ENCODE data around the gene ELL.
"Not testable (repeated sequence)": the region's sequence is repeated elsewhere in the genome, so short reads cannot be mapped to it uniquely, and the experiment has no call there.

The ELL gene

DNA sequence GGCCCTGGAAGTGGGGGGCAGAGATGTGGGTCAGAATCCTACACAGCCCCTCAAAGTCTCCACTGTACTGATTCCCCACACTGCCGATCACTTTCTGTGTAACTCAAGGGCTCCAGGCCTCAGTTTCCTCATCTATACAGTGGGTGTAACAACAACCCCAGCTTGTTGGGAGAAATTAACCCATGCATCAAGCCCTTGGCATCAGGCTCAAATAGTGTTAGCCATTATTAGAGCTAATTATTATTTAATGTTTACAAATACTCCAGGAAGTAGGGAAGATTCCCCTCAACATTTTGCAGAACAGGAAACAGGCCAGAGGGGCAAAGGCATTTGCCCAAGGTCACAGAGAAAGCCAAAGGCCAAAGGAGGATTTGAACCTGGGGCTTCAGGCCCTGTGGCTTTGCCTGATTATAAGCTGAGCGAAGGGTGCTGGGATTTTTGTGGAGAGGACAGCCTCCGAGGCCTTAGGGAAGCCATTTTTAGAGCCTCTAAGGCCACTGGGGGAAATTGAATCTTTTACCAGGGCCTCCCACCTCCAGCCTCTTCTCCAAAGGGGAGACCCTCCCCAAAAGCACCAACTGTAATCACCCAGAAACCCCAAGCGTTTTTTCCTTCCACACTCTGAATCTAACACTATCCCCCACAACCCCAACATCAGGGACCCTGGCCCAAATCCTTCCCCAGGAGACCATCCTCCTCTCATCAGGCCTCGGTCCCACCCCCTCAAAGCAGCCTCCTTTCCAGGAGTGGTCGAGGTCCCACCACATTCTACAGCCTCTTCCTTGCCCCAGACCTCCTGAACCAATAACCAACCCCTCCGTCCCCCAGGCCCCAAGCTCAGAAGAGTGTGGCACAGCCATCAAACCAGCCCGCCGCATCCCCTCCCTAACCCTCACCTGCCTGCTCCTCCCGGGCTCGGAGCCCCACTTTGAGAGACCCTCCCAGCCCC is 20.4 kb upstream of the ELL start:
- Histone ChIP-seq H3K4me3 (ENCODE audit: low read depth, low read length) (peak overlapping the region; percentile 80), H3K27ac (no peak overlapping the region), H3K36me3 (replicated peaks) (peaks cover 30% of the 10 kb centered on the region), H3K27me3 (replicated peaks) (no peaks in the 10 kb centered on the region)
- DNase-seq, result no peak
- TF ChIP-seq, protein P1, sequence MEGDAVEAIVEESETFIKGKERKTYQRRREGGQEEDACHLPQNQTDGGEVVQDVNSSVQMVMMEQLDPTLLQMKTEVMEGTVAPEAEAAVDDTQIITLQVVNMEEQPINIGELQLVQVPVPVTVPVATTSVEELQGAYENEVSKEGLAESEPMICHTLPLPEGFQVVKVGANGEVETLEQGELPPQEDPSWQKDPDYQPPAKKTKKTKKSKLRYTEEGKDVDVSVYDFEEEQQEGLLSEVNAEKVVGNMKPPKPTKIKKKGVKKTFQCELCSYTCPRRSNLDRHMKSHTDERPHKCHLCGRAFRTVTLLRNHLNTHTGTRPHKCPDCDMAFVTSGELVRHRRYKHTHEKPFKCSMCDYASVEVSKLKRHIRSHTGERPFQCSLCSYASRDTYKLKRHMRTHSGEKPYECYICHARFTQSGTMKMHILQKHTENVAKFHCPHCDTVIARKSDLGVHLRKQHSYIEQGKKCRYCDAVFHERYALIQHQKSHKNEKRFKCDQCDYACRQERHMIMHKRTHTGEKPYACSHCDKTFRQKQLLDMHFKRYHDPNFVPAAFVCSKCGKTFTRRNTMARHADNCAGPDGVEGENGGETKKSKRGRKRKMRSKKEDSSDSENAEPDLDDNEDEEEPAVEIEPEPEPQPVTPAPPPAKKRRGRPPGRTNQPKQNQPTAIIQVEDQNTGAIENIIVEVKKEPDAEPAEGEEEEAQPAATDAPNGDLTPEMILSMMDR (IDR thresholded peaks at IDR 0.05; ENCODE audit: low read depth, low read length, missing control alignments), result no peak
- in situ Hi-C loops (cut with HindIII; ENCODE audit: low pct_ligation_motif_present, low sequenced_read_pairs), result no loop called here

DNA sequence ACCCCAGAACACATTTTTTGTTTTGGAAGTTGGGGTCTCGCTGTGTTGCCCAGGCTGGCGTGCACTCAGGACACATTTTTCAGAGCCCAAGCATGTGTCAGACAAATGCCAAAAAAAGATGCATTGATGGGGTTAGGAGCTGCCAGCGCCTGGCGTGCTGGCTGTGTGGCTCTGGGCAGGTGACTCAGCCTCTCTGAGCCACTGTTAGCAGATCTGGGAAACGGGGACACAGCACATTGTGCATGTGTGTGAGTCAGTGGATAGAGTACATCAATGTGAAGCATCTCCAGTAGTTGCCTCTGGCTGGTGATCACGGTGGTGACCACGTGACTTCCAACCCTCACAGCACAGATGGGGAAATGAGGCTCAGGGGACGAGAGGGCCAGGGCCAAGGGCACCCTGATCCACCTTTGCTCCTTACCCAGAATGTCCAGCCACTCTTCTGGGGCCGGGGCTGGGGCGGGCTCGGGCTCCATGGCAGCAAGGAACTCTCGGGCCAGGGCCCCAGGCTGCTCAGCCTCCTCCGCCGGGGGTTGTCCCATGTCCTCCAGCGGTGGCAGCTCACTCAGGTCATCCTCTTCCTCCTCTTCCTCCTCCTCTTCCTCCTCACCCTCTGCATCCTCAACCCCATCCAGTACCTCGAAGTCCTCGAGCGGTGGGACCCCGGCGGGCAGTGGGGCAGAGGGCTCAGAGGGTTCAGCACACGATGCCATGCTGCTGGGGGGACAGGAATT is 19.6 kb upstream of the ELL start:
- Histone ChIP-seq H3K36me3 (replicated peaks) (peaks cover 37% of the 10 kb centered on the region), H3K27me3 (replicated peaks) (no peaks in the 10 kb centered on the region), H3K4me3 (ENCODE audit: low read depth, low read length) (no peak overlapping the region), H3K27ac (no peak overlapping the region)
- in situ Hi-C loops (cut with HindIII; ENCODE audit: low pct_ligation_motif_present, low sequenced_read_pairs), result no loop called here
- DNase-seq, result no peak
- TF ChIP-seq, protein P1 (IDR thresholded peaks at IDR 0.05; ENCODE audit: low read depth, low read length, missing control alignments), result no peak

DNA sequence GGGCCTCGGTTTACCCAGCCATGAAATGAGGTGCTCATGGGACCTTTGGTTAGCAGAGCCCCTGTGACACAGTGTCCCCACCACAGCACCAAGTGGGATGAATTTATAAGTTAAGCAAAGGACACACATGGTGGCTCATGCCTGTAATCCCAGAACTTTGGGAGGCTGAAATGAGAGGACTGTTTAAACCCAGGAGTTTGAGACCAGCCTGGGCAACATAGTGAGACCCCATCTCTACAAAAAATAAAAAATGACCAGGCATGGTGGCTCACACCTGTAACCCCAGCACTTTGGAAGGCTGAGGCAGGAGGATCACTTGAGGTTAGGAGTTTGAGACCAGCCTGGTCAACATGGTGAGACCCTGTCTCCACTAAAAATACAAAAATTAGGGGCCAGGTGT is 18.3 kb upstream of the ELL start:
- peaks cover 43% of the 10 kb centered on the region for H3K36me3 ChIP-seq (replicated peaks)
- H3K4me3 ChIP-seq (ENCODE audit: low read depth, low read length); H3K27ac ChIP-seq; in situ Hi-C loops (cut with HindIII; ENCODE audit: low pct_ligation_motif_present, low sequenced_read_pairs); DNase-seq; H3K27me3 ChIP-seq (replicated peaks): not testable (repeated sequence)

DNA sequence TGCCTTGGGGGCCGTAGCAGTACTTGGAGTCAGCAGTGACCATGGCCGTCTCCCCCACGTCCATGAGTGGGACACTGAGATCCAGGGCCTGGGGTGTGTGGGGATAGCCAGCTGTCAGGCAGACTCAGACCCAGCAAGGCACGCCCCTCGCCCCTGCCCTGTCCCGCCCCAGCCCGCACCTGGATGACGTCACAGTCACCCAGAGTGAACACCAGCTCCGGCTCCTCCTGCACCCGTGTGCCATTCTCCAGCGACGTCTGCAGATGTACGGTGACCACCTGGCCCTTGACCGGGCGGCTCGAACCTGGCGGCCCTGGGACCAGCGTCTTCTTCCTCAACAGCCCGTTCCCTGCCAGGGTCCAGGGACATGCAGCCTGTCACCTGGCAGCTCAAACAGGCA is 17.5 kb upstream of the ELL start:
- H3K27ac ChIP-seq, result no peak overlapping the region
- no peak overlapping the region for H3K4me3 ChIP-seq (ENCODE audit: low read depth, low read length)
- TF ChIP-seq, protein P1 (IDR thresholded peaks at IDR 0.05; ENCODE audit: low read depth, low read length, missing control alignments), result no peak
- in situ Hi-C loops (cut with HindIII; ENCODE audit: low pct_ligation_motif_present, low sequenced_read_pairs), result no loop called here
- no peaks in the 10 kb centered on the region for H3K27me3 ChIP-seq (replicated peaks)
- no peak for DNase-seq
- H3K36me3 ChIP-seq (replicated peaks), result peaks cover 43% of the 10 kb centered on the region

DNA sequence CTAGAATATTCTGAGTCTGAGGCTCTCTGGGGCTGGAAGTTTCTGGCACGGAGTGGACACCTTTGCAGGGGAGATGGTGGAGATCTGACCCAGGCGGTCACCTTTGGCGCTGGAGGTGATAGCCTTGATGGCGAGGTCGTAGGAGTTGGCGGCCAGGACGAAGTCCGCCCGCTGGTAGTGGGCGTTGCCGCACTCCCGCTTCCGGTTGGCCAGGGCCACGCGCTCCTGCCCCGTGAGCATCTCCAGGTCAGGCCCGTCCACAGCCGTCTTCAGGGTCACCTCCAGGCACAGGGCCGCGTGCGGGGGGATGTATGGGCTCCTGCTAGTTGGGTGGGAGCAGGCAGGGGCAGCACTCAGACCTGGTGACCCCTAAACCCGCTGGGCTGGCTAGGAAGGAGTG is 16.2 kb upstream of the ELL start:
- no peak overlapping the region for H3K27ac ChIP-seq
- TF ChIP-seq, protein P1 (IDR thresholded peaks at IDR 0.05; ENCODE audit: low read depth, low read length, missing control alignments), result no peak
- H3K36me3 ChIP-seq (replicated peaks), result peaks cover 43% of the 10 kb centered on the region
- no peak overlapping the region for H3K4me3 ChIP-seq (ENCODE audit: low read depth, low read length)
- DNase-seq, result no peak
- in situ Hi-C loops (cut with HindIII; ENCODE audit: low pct_ligation_motif_present, low sequenced_read_pairs), result no loop called here
- H3K27me3 ChIP-seq (replicated peaks), result no peaks in the 10 kb centered on the region

DNA sequence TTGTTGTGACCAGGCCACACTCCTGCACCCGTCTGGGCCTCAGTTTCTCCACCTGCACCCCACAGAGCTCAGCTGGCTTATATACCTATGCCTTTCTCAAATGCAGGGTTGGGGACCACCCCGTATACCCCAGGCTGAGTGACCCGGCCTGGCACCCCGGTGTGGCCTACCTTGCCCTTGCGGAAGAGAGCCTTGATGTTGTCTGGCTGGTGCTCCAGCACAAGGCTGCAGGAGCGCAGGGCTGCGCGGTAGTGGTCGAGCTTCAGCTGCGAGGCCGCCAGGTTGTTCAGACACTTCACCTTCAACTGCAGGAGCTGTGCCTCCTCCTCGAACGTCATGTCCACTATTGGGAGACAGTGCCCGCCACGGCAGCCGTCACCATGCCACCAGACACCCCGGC is 15.6 kb upstream of the ELL start:
- in situ Hi-C loops (cut with HindIII; ENCODE audit: low pct_ligation_motif_present, low sequenced_read_pairs), result no loop called here
- TF ChIP-seq, protein P1 (IDR thresholded peaks at IDR 0.05; ENCODE audit: low read depth, low read length, missing control alignments), result no peak
- Histone ChIP-seq H3K4me3 (ENCODE audit: low read depth, low read length) (no peak overlapping the region), H3K36me3 (replicated peaks) (peaks cover 43% of the 10 kb centered on the region), H3K27ac (no peak overlapping the region), H3K27me3 (replicated peaks) (no peaks in the 10 kb centered on the region)
- no peak for DNase-seq

Data from brain microvascular endothelial cell (primary cell).